Activated CD4-positive, alpha-beta T cell treated with anti-CD3 and anti-CD28 coated beads for 48 hours (primary cell): ENCODE data around the gene DOHH.
"Not testable (repeated sequence)": the region's sequence is repeated elsewhere in the genome, so short reads cannot be mapped to it uniquely, and the experiment has no call there.

ENCODE experiments used
- DNase-seq: peaks from one replicate; pipeline ENCODE4 v3.0.0-alpha.2; 2020

DOHH gene

DNA sequence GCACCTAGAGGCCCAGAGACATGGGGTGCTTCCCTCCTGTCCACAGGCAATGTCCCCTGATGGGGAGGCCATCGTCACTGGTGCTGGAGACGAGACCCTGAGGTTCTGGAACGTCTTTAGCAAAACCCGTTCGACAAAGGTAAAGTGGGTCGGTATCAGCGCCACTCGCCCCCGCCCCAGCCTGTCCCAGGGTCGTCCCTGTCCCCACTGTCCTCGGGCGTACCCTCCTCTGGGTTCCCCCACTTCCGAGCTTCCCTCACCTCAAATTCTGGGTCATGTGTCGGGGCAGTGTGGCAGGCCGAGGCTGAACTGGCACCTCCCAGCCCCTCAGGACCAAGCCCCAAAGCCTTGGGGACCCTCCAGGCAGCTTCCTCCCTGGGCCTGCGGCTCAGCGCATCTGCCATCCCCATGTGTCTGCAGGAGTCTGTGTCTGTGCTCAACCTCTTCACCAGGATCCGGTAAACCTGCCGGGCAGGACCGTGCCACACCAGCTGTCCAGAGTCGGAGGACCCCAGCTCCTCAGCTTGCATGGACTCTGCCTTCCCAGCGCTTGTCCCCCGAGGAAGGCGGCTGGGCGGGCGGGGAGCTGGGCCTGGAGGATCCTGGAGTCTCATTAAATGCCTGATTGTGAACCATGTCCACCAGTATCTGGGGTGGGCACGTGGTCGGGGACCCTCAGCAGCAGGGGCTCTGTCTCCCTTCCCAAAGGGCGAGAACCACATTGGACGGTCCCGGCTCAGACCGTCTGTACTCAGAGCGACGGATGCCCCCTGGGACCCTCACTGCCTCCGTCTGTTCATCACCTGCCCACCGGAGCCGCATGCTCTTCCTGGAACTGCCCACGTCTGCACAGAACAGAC is 34.1 kb upstream of the DOHH start:
- no peak for DNase-seq

DNA sequence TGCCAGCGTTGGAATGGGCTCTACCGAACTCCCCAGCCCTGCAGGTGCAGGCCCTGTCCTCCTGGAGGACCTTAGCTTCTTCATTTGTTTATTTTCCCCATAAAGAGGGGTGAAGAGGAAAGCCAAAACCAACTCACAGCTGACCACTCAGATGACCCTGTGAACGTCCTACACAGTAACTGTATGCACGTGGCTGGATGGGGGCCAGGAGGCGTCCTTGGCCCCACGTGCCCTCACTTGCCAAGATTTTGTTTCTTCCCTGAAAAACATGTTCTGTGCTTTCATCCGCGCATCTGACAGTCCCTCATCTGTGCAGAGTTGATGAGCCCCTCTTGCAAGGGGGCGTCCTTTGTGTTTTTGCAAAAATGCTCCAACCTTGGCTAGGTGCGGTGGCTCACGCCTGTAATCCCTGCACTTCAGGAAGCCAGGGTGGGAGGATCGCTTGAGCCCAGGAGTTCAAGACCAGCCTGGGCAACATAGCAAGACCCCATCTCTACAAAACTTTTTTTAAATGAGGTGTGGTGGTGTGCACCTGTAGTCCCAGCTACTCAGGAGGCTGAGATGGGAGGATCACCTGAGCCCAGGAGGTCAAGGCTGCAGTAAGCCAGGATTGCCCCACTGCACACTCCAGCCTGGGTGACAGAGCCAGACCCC is 33.2 kb upstream of the DOHH start:
- DNase-seq, result no peak

GRCh38 chr19:3533033-3533432 is 32.6 kb upstream of the DOHH start:
- no peak for DNase-seq

DNA sequence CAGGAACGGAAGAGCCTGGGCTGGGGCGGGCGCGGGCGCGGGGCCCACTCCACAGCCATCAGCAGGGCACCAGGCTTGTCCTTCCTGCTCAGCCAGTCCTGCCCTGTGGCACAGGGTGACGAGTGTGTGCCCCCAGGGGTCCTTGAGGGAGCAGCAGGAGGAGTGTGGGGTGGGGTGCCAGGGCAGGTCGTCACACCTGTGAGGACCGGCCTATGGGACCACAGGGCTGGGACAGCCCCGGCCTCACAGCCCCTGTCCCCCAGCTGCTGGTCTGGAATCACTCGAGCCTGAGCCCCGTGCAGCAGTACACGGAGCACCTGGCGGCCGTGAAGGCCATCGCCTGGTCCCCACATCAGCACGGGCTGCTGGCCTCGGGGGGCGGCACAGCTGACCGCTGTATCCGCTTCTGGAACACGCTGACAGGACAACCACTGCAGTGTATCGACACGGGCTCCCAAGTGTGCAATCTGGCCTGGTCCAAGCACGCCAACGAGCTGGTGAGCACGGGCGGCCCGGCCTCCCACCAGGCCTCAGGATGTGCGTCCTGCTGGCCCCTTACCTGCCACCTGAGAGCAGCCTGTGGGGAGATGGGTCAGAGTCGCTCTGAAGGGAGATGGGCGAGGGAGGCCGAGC is 31.8 kb upstream of the DOHH start:
- no peak for DNase-seq

DNA sequence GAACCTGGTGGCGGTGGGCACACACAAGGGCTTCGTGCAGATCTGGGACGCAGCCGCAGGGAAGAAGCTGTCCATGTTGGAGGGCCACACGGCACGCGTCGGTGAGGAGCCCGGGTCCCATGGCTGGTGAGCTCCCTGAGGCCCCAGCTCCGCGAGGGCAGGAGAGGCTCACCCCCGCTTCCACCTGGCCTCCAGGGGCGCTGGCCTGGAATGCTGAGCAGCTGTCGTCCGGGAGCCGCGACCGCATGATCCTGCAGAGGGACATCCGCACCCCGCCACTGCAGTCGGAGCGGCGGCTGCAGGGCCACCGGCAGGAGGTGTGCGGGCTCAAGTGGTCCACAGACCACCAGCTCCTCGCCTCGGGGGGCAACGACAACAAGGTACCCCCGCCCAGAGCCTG is 31.2 kb upstream of the DOHH start:
- DNase-seq, result no peak

DNA sequence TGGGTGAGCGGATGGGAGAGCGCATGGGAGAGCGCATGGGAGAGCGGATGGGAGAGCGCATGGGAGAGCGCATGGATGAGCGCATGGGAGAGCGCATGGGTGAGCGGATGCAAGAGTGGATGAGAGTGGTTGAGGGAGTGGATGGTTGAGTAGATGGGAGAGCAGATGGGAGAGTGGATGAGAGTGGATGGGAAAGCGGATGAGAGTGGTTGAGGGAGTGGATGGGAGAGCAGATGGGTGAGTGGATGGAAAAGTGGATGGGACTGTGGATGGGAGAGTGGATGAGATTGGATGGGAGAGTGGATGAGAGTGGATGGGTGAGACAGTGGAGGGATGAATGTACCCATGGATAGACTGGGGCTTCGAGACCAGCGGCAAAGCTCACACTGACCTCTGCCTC is 29.9 kb upstream of the DOHH start:
- DNase-seq, result no peak

DNA sequence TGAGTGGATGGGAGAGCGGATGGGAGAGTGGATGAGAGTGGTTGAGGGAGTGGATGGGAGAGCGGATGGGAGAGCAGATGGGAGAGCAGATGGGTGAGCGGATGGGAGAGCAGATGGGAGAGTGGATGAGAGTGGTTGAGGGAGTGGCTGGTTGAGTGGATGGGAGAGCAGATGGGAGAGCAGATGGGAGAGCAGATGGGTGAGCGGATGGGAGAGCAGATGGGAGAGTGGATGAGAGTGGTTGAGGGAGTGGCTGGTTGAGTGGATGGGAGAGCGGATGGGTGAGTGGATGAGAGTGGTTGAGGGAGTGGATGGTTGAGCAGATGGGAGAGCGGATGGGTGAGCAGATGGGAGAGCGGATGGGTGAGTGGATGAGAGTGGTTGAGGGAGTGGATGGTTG is 28.8 kb upstream of the DOHH start:
- DNase-seq, result not testable (repeated sequence)

DNA sequence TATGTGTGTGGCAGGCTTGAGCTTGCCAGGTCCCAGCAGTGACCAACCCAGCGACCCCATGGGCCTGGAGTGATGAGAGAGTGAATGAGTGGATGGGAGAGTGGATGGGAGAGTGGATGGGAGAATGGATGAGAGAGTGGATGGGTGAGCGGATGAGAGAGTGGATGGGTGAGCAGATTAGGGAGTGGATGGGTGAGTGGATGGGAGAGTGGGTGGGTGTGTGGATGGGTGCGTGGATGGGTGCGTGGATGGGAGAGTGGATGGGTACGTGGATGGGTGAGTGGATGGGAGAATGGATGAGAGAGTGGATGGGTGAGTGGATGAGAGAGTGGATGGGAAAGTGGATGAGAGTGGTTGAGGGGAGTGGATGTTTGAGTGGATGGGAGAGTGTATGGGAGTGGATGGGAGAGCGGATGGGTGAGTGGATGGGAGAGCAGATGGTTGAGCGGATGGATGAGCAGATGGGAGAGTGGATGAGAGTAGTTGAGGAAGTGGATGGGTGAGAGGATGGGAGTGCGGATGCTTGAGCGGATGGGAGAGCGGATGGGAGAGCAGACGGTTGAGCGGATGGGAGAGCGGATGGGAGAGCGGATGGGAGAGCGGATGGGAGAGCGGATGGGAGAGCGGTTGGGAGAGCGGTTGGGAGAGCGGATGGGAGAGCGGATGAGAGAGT is 28.2 kb upstream of the DOHH start:
- DNase-seq, result no peak

GRCh38 chr19:3528080-3528479 is 27.6 kb upstream of the DOHH start:
- DNase-seq, result no peak

GRCh38 chr19:3527238-3527910 is 26.9 kb upstream of the DOHH start:
- DNase-seq, result no peak

DNA sequence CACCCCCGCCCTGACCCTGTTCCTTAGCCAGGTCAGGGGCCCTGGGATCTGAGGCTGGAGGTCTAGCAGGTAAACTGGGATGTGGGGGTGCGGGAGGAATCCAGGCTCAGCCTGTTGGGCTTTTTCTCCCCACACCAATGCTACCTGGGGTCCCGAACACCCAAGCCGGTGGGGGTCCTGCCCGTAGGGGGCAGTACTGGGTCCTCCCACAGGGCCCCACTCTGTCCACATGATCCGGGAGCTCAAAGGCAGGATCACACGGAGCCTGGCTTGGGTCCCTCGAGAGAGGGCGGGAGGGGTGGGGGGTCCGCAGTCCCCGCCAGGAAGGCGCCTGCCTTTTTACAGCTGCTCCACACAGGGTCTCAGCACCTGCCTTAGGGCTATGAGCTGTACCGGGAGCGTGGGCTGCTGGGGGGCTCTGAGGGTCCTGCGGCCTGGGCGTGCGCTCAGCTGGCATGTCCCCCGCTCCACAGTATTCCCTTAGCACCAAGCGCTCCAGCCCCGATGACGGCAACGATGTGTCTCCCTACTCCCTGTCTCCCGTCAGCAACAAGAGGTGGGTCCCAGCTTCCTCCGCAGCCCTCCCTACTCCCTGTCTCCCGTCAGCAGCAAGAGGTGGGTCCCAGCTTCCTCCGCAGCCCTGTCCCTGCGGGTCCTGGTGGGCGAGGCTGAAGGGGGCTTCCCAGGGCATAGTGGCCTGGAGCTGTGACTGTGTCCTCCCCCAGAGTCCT is 26.2 kb upstream of the DOHH start:
- no peak for DNase-seq

- DNase-seq, result no peak
Measured at GRCh38 chr19:3524904-3525451, 24.5 kb upstream of the DOHH start.

GRCh38 chr19:3524078-3524842 is 23.8 kb upstream of the DOHH start:
- DNase-seq, result no peak

DNA sequence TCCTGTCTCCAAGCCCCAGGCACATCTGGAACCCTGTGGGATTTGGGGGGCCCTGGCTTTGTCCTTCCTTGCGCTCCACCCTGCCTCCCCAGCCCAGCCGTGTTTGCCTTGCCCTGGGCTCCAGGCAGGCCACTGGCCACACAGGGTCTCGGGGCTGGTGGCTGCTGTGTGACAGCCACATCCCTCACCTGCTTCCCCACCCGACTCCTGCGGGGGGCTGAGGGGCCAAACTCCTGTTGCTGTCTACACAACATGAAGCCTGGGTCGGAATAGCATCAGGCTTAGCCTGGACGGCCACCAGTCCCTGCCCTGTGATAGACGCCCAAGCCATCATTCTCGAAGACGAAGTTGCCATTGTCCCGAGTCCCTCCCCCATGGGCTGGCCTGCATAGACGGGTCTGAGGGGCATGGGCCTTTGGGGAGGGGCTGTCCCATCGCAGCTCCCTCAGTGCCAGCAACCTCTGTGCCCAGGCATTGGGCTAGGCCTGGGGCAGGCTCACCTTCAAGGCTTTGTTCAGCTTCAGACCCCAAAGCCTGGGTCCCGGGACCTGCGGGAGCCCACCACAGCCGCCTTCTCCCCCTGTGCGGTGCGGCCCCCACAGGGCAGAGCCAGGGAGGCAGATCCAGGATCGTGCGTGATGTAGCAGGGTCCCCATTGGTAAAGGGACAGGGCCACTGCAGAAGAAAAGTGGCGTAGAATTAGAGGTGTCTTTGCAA is 23.0 kb upstream of the DOHH start:
- DNase-seq, result no peak

- no peak for DNase-seq
Measured at GRCh38 chr19:3522421-3523360, 22.2 kb upstream of the DOHH start.

- DNase-seq, result no peak
Measured at GRCh38 chr19:3521104-3521445, 20.6 kb upstream of the DOHH start.

- DNase-seq, result no peak
Measured at GRCh38 chr19:3520166-3521103, 20.0 kb upstream of the DOHH start.

DNA sequence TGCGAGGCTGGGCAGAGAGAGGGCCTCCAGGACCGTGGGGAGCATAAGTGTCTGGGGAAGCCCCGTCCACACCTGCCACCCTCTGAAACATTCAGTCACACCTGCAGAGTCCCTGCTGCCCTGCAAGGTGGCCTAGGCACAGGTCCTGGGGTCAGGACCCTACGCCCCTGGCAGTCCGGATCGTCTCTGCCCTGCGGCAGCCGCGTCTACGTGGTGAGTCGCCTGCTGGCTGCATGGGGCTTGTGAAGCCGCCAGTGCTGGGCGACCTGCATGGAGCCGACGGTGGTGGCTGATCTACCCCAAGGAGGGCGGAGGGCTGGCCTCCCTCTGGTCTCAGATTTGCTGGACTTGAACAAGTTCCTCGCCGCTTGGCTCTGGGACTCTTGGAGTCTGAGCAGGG is 18.7 kb upstream of the DOHH start:
- DNase-seq, result no peak
